Astrocyte of the spinal cord (primary cell): ENCODE measurements around the gene TNIP2.

Experiments used
- DNase-seq: peaks from one replicate; pipeline ENCODE4 v3.0.0; 2011; ENCODE audit warnings: low read depth, low spot score
- H3K4me3 ChIP-seq: 2 replicates; pipeline ENCODE4 v1.5.1; 2011; ENCODE audit warnings: low read depth, mild to moderate bottlenecking, low read length, moderate library complexity
- CTCF ChIP-seq: IDR thresholded peaks from 2 replicates; pipeline ENCODE4 v1.5.1; 2012; ENCODE audit warnings: low read depth, mild to moderate bottlenecking, low read length, inconsistent platforms
- in situ Hi-C: cut with HindIII; loops from 2 replicates; pipeline ENCODE4 v1.10.0; 2017; ENCODE audit warnings: low sequenced_read_pairs

Gene TNIP2

GRCh38 chr4:2800691-2801596, 44.8 kb upstream of the TNIP2 start:
- H3K4me3 ChIP-seq: no peak overlapping the region
- peak; percentile 88 for DNase-seq
- in situ Hi-C loops: no loop called here
- TF ChIP-seq CTCF: no peak

- H3K4me3 ChIP-seq: no peak overlapping the region
- in situ Hi-C loops: no loop called here
- DNase-seq: no peak
These were observed 44.0 kb upstream of the TNIP2 start for GRCh38 chr4:2799971-2800690.

GRCh38 chr4:2799224-2799911, 43.2 kb upstream of the TNIP2 start:
- no peak overlapping the region for H3K4me3 ChIP-seq
- no peak for TF ChIP-seq CTCF
- no peak for DNase-seq
- in situ Hi-C loops: no loop called here

More at GRCh38 chr4:2799971-2800690, 44.0 kb upstream of the TNIP2 start:
- TF ChIP-seq CTCF: no peak

GRCh38 chr4:2798399-2799223, 42.5 kb upstream of the TNIP2 start:
- in situ Hi-C loops: no loop called here
- H3K4me3 ChIP-seq: no peak overlapping the region
- DNase-seq: no peak
- TF ChIP-seq CTCF: no peak

- DNase-seq: no peak
These were observed 41.6 kb upstream of the TNIP2 start for GRCh38 chr4:2797545-2798305.

More at GRCh38 chr4:2797545-2798305, 41.6 kb upstream of the TNIP2 start:
- in situ Hi-C loops: no loop called here
- TF ChIP-seq CTCF: no peak
- no peak overlapping the region for H3K4me3 ChIP-seq
